Measurements from ENCODE around the gene DNAJC18. TPM values are rescaled to one million over a fixed set of nuclear protein-coding genes. Genes with fewer than 3 reads are reported as not detected.
A peak's percentile ranks its signal among the peaks of the same experiment; 100 is the strongest.
"Not testable (repeated sequence)": the region's sequence is repeated elsewhere in the genome, so short reads cannot be mapped to it uniquely, and the experiment has no call there.

DNAJC18 gene
- total and polyA plus RNA-seq, 2 donors (not counting 1 experiment from before 2014, with no cell fraction given) = 2.0 to 13.6 TPM

DNA sequence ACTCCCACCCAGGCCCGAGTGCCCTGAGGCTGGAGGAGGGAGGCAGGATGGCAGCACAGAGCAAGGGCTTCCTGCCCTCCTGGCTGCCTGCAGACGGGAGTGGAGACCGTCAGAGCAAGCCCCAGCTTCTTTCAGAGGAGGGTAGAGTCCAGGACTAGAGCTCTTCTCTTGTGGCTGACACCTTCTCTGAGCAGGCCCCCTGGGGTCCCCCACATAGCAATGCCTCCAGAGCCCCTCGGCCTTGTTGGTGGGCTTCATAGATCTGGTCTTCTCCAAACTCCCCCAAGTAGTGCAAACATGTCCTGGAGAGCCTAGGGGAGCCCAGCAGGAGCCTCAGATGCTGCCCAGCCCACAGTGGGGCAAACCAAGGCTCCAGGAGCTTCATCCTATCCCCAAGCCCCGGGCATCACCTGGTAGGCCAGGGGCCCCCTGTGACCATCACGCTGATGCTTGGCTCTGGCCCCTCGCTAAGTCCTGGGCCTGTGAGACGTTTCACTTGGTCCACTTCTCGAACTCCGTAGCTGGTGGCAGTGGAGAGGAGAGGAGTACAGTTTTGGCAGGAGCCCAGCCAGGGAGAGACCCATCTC, 51.6 kb downstream of the DNAJC18 start:
- WGBS (ENCODE audit: insufficient coverage) = 18% methylated on average over 10 of the region's 10 CpGs
- TF ChIP-seq EZH2 (IDR thresholded peaks at IDR 0.05; ENCODE audit: borderline replicate concordance, insufficient read depth, low read depth, low read length, poor library complexity, severe bottlenecking) (no peak), CTCF (IDR thresholded peaks at IDR 0.05) (no peak)
- Histone ChIP-seq H3K27me3 (replicated peaks in 1 of 4; ENCODE audit: control extremely low read depth in 1 of 4, control insufficient read depth in 3 of 4, insufficient read depth in 4 of 4, low read length in 3 of 4) (no peaks in the 10 kb centered on the region), H3K79me2 (ENCODE audit: control insufficient read depth, insufficient read depth, low read length) (peaks cover 31% of the 10 kb centered on the region), H3K9me3 (ENCODE audit: control extremely low read depth in 1 of 3, control insufficient read depth in 2 of 3, insufficient read depth in 1 of 3, low read length in 2 of 3) (peaks cover 0 to 4% (median 0%) of the 10 kb centered on the region in 3 donors), H3K4me3 (ENCODE audit: control extremely low read depth in 1 of 5, extremely low read depth in 1 of 5, insufficient read depth in 1 of 5, low read depth in 2 of 5, low read length in 4 of 5) (peak overlapping the region; percentile 3 to 68 (median 65)), H3K9ac (ENCODE audit: low read length) (peak overlapping the region; percentile 76), H3K27ac (ENCODE audit: low read length in 2 of 2) (peak overlapping the region; percentile 86 to 89), H2AFZ (ENCODE audit: insufficient read depth, low read depth, low read length, poor library complexity, severe bottlenecking) (peak overlapping the region; percentile 68), H4K20me1 (ENCODE audit: control insufficient read depth, insufficient read depth, low read length, poor library complexity, severe bottlenecking) (no peaks in the 10 kb centered on the region), H3K4me1 (ENCODE audit: control insufficient read depth in 2 of 2, insufficient read depth in 2 of 2, low read length in 2 of 2) (peaks cover 67 to 87% of the 10 kb centered on the region in 2 donors), H3K36me3 (replicated peaks in 1 of 2; ENCODE audit: control extremely low read depth in 1 of 2, control insufficient read depth in 1 of 2, extremely low read depth in 1 of 2, insufficient read depth in 2 of 2, low read length in 1 of 2) (no peaks in the 10 kb centered on the region), H3K4me2 (replicated peaks; ENCODE audit: low read depth, low read length, poor library complexity, severe bottlenecking) (peak overlapping the region; percentile 91)
- CTCF ChIA-PET = interaction anchor here (0.6 to 5.3 kb wide), 12 partner anchors 10 to 178 kb away, joined by 3 to 39 read pairs (median 4); partner anchors contain the start of genes PAIP2 and SPATA24
- peak overlapping the region; percentile 99 for H3K4me3 Mint-ChIP-seq
- peaks cover 86% of the 10 kb centered on the region for H3K4me1 Mint-ChIP-seq
- DNase-seq (peak; percentile 49), ATAC-seq (ENCODE audit: low read depth) (no peak)
- no peaks in the 10 kb centered on the region for H3K27me3 Mint-ChIP-seq
- no peaks in the 10 kb centered on the region for H3K9me3 Mint-ChIP-seq (ENCODE audit: insufficient read depth)
- H3K27ac Mint-ChIP-seq = peak overlapping the region; percentile 99
- POLR2A ChIA-PET = interaction anchor here (1.1 to 8.4 kb wide), 6 partner anchors 16 to 94 kb away, joined by 3 to 70 read pairs (median 4); partner anchors contain the start of genes MATR3, PAIP2 and SPATA24
- intact Hi-C loops (cut with micrococcal nuclease) = loop anchor here (2.0 kb wide), 1 partner anchor 17 kb away; the partner anchor contains the start of gene SPATA24

- H3K4me1 ChIP-seq (ENCODE audit: control insufficient read depth in 2 of 2, insufficient read depth in 2 of 2, low read length in 2 of 2) = peaks cover 72 to 91% of the 10 kb centered on the region in 2 donors
Measured at GRCh38 chr5:139386956-139387355, 52.4 kb downstream of the DNAJC18 start.

More at GRCh38 chr5:139386956-139387355, 52.4 kb downstream of the DNAJC18 start:
- H2AFZ ChIP-seq (ENCODE audit: insufficient read depth, low read depth, low read length, poor library complexity, severe bottlenecking); H3K9me3 Mint-ChIP-seq (ENCODE audit: insufficient read depth); H4K20me1 ChIP-seq (ENCODE audit: control insufficient read depth, insufficient read depth, low read length, poor library complexity, severe bottlenecking); H3K27me3 Mint-ChIP-seq; intact Hi-C loops (cut with micrococcal nuclease); H3K9ac ChIP-seq (ENCODE audit: low read length); H3K27me3 ChIP-seq (replicated peaks in 1 of 4; ENCODE audit: control extremely low read depth in 1 of 4, control insufficient read depth in 3 of 4, insufficient read depth in 4 of 4, low read length in 3 of 4); H3K9me3 ChIP-seq (ENCODE audit: control extremely low read depth in 1 of 3, control insufficient read depth in 2 of 3, insufficient read depth in 1 of 3, low read length in 2 of 3); ATAC-seq (ENCODE audit: low read depth); H3K4me3 ChIP-seq (ENCODE audit: control extremely low read depth in 1 of 5, extremely low read depth in 1 of 5, insufficient read depth in 1 of 5, low read depth in 2 of 5, low read length in 4 of 5); H3K36me3 ChIP-seq (replicated peaks in 1 of 2; ENCODE audit: control extremely low read depth in 1 of 2, control insufficient read depth in 1 of 2, extremely low read depth in 1 of 2, insufficient read depth in 2 of 2, low read length in 1 of 2); DNase-seq: not testable (repeated sequence)
- peaks cover 31% of the 10 kb centered on the region for H3K79me2 ChIP-seq (ENCODE audit: control insufficient read depth, insufficient read depth, low read length)
- POLR2A ChIA-PET = interaction anchor here (1.3 to 8.4 kb wide), 2 partner anchors 46 to 93 kb away, joined by 4 to 70 read pairs; partner anchors contain the start of genes MATR3 and PAIP2
- peak overlapping the region; percentile 86 to 89 for H3K27ac ChIP-seq (ENCODE audit: low read length in 2 of 2)
- peak overlapping the region; percentile 99 for H3K4me3 Mint-ChIP-seq
- CTCF ChIA-PET = interaction anchor here (0.6 to 5.3 kb wide), 9 partner anchors 10 to 179 kb away, joined by 3 to 39 read pairs (median 4); partner anchors contain the start of gene PAIP2
- WGBS (ENCODE audit: insufficient coverage) = 42% methylated on average over 3 of the region's 10 CpGs
- peak overlapping the region; percentile 7 for H3K4me2 ChIP-seq (replicated peaks; ENCODE audit: low read depth, low read length, poor library complexity, severe bottlenecking)
- H3K27ac Mint-ChIP-seq = peak overlapping the region; percentile 99
- peaks cover 91% of the 10 kb centered on the region for H3K4me1 Mint-ChIP-seq

Data from B cell (primary cell).